C4-2B (cell line): Measurements from ENCODE around the gene ERV3-1.
"Not testable (repeated sequence)": the region's sequence is repeated elsewhere in the genome, so short reads cannot be mapped to it uniquely, and the experiment has no call there.

Experiments
- H3K27ac ChIP-seq: fragments of 450-650 bp; 2 replicates; pipeline ENCODE4 v1.5.1; 2017
- CTCF ChIP-seq: fragments of 450-650 bp; conservative IDR thresholded peaks from 2 replicates; pipeline ENCODE4 v1.5.1; 2017; ENCODE audit warnings: mild to moderate bottlenecking
- ZFX ChIP-seq: fragments of 450-650 bp; IDR thresholded peaks from 2 replicates; pipeline ENCODE4 v1.6.1; 2017

Gene ERV3-1

GRCh38 chr7:64965594-64965993, 40.9 kb downstream of the ERV3-1 start:
- TF ChIP-seq CTCF (no peak), ZFX (no peak)
- no peak overlapping the region for H3K27ac ChIP-seq

- no peak for TF ChIP-seq CTCF
- TF ChIP-seq ZFX = no peak
- no peak overlapping the region for H3K27ac ChIP-seq
Observed at GRCh38 chr7:64959072-64959747, 47.3 kb downstream of the ERV3-1 start.

- TF ChIP-seq ZFX = no peak
- peak; percentile 87 for TF ChIP-seq CTCF
- H3K27ac ChIP-seq = no peak overlapping the region
Observed at GRCh38 chr7:64951250-64951848, 55.1 kb downstream of the ERV3-1 start.

GRCh38 chr7:64950673-64951072, 55.8 kb downstream of the ERV3-1 start:
- not testable (repeated sequence) for H3K27ac ChIP-seq

- not testable (repeated sequence) for H3K27ac ChIP-seq
Observed at GRCh38 chr7:64948774-64949173, 57.7 kb downstream of the ERV3-1 start.

GRCh38 chr7:64947252-64948000, 59.1 kb downstream of the ERV3-1 start:
- TF ChIP-seq ZFX = no peak
- no peak for TF ChIP-seq CTCF
- H3K27ac ChIP-seq = no peak overlapping the region

GRCh38 chr7:64946772-64947171, 59.7 kb downstream of the ERV3-1 start:
- no peak overlapping the region for H3K27ac ChIP-seq
- TF ChIP-seq CTCF = peak; percentile 24
- no peak for TF ChIP-seq ZFX

- 0 out of 2 replicates have a peak overlapping the region, but pooled peaks have one; percentile 6 for H3K27ac ChIP-seq
- no peak for TF ChIP-seq CTCF
- TF ChIP-seq ZFX = no peak
Observed at GRCh38 chr7:64945503-64946175, 60.8 kb downstream of the ERV3-1 start.

GRCh38 chr7:64944667-64945502, 61.6 kb downstream of the ERV3-1 start:
- H3K27ac ChIP-seq = 0 out of 2 replicates have a peak overlapping the region, but pooled peaks have one; percentile 6
